B cell (primary cell): ENCODE data around the gene PDZRN3.

Experiments
- EZH2 ChIP-seq: IDR thresholded peaks from 2 replicates; pipeline ENCODE4 v1.6.1; 2012; ENCODE audit warnings: borderline replicate concordance, low read depth, mild to moderate bottlenecking, moderate library complexity, low read length; ENCODE audit not compliant: insufficient read depth, poor library complexity, severe bottlenecking
- TF ChIP-seq, protein P1 (sequence below): fragments of 200-600 bp; IDR thresholded peaks from one replicate; pipeline ENCODE4 v1.8.0; 2022; ENCODE audit warnings: antibody characterized with exemption, mild to moderate bottlenecking

DNA sequence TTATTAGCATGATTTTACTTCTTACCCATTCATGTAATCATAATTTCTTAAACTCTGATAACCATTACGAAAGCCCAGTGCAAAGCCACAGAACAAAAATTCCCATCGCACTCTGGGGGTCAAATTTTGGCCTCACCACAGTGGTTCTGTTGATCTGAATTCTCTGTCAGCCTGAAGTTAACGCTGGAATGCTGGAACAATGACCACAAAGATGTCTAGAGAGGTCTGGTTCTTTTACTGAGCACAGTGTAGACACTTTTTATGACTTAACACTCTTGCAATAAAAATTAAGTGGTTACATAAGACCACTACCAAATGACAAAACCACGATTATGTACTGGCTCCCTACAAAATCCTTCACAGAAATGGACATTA lies 94.7 kb downstream of the PDZRN3 start:
- TF ChIP-seq, protein P1, sequence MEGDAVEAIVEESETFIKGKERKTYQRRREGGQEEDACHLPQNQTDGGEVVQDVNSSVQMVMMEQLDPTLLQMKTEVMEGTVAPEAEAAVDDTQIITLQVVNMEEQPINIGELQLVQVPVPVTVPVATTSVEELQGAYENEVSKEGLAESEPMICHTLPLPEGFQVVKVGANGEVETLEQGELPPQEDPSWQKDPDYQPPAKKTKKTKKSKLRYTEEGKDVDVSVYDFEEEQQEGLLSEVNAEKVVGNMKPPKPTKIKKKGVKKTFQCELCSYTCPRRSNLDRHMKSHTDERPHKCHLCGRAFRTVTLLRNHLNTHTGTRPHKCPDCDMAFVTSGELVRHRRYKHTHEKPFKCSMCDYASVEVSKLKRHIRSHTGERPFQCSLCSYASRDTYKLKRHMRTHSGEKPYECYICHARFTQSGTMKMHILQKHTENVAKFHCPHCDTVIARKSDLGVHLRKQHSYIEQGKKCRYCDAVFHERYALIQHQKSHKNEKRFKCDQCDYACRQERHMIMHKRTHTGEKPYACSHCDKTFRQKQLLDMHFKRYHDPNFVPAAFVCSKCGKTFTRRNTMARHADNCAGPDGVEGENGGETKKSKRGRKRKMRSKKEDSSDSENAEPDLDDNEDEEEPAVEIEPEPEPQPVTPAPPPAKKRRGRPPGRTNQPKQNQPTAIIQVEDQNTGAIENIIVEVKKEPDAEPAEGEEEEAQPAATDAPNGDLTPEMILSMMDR: no peak
- no peak for TF ChIP-seq EZH2
